ENCODE data around the gene TRPC4. TPM values are rescaled to one million over a fixed set of nuclear protein-coding genes. Genes with fewer than 3 reads are reported as not detected.

Gene TRPC4
- total and polyA plus RNA-seq, 2 donors (not counting 1 experiment from before 2014, with no cell fraction given) = not detected

GRCh38 chr13:37707739-37708500 lies 161.7 kb downstream of the TRPC4 start:
- Histone ChIP-seq H4K20me1 (ENCODE audit: control insufficient read depth, insufficient read depth, low read length, poor library complexity, severe bottlenecking) (no peaks in the 10 kb centered on the region), H3K27me3 (replicated peaks in 1 of 4; ENCODE audit: control extremely low read depth in 1 of 4, control insufficient read depth in 3 of 4, insufficient read depth in 4 of 4, low read length in 3 of 4) (no peaks in the 10 kb centered on the region), H3K4me2 (replicated peaks; ENCODE audit: low read depth, low read length, poor library complexity, severe bottlenecking) (no peak overlapping the region), H3K9me3 (ENCODE audit: control extremely low read depth in 1 of 3, control insufficient read depth in 2 of 3, insufficient read depth in 1 of 3, low read length in 2 of 3) (no peaks in the 10 kb centered on the region), H3K79me2 (ENCODE audit: control insufficient read depth, insufficient read depth, low read length) (no peaks in the 10 kb centered on the region), H3K27ac (ENCODE audit: low read length in 2 of 2) (no peak overlapping the region), H2AFZ (ENCODE audit: insufficient read depth, low read depth, low read length, poor library complexity, severe bottlenecking) (no peak overlapping the region), H3K9ac (ENCODE audit: low read length) (no peak overlapping the region), H3K4me3 (ENCODE audit: control extremely low read depth in 1 of 5, extremely low read depth in 1 of 5, insufficient read depth in 1 of 5, low read depth in 2 of 5, low read length in 4 of 5) (no peak overlapping the region), H3K4me1 (ENCODE audit: control insufficient read depth in 2 of 2, insufficient read depth in 2 of 2, low read length in 2 of 2) (no peaks in the 10 kb centered on the region), H3K36me3 (replicated peaks in 1 of 2; ENCODE audit: control extremely low read depth in 1 of 2, control insufficient read depth in 1 of 2, extremely low read depth in 1 of 2, insufficient read depth in 2 of 2, low read length in 1 of 2) (no peaks in the 10 kb centered on the region)
- ChIA-PET CTCF (no interaction called here), POLR2A (no interaction called here)
- intact Hi-C loops (cut with micrococcal nuclease) = no loop called here
- ATAC-seq (ENCODE audit: low read depth) (no peak), DNase-seq (no peak)
- H3K9me3 Mint-ChIP-seq (ENCODE audit: insufficient read depth) = no peaks in the 10 kb centered on the region
- no peak overlapping the region for H3K27ac Mint-ChIP-seq
- no peaks in the 10 kb centered on the region for H3K4me1 Mint-ChIP-seq
- no peaks in the 10 kb centered on the region for H3K27me3 Mint-ChIP-seq
- TF ChIP-seq CTCF (IDR thresholded peaks at IDR 0.05) (no peak), EZH2 (IDR thresholded peaks at IDR 0.05; ENCODE audit: borderline replicate concordance, insufficient read depth, low read depth, low read length, poor library complexity, severe bottlenecking) (no peak)
- WGBS (ENCODE audit: insufficient coverage) = no CpG with 5 or more reads among the region's 2 CpGs
- H3K4me3 Mint-ChIP-seq = no peak overlapping the region

- POLR2A ChIA-PET = no interaction called here
Observed at GRCh38 chr13:37706041-37706440, 163.5 kb downstream of the TRPC4 start.

More at GRCh38 chr13:37706041-37706440, 163.5 kb downstream of the TRPC4 start:
- ATAC-seq (ENCODE audit: low read depth) (no peak), DNase-seq (no peak)
- H3K4me1 Mint-ChIP-seq = no peaks in the 10 kb centered on the region
- intact Hi-C loops (cut with micrococcal nuclease) = no loop called here
- Histone ChIP-seq H3K4me3 (ENCODE audit: control extremely low read depth in 1 of 5, extremely low read depth in 1 of 5, insufficient read depth in 1 of 5, low read depth in 2 of 5, low read length in 4 of 5) (no peak overlapping the region), H3K4me2 (replicated peaks; ENCODE audit: low read depth, low read length, poor library complexity, severe bottlenecking) (no peak overlapping the region), H3K27ac (ENCODE audit: low read length in 2 of 2) (no peak overlapping the region), H3K9me3 (ENCODE audit: control extremely low read depth in 1 of 3, control insufficient read depth in 2 of 3, insufficient read depth in 1 of 3, low read length in 2 of 3) (no peaks in the 10 kb centered on the region), H3K27me3 (replicated peaks in 1 of 4; ENCODE audit: control extremely low read depth in 1 of 4, control insufficient read depth in 3 of 4, insufficient read depth in 4 of 4, low read length in 3 of 4) (no peaks in the 10 kb centered on the region), H2AFZ (ENCODE audit: insufficient read depth, low read depth, low read length, poor library complexity, severe bottlenecking) (no peak overlapping the region), H3K9ac (ENCODE audit: low read length) (no peak overlapping the region), H3K4me1 (ENCODE audit: control insufficient read depth in 2 of 2, insufficient read depth in 2 of 2, low read length in 2 of 2) (no peaks in the 10 kb centered on the region), H3K79me2 (ENCODE audit: control insufficient read depth, insufficient read depth, low read length) (no peaks in the 10 kb centered on the region), H3K36me3 (replicated peaks in 1 of 2; ENCODE audit: control extremely low read depth in 1 of 2, control insufficient read depth in 1 of 2, extremely low read depth in 1 of 2, insufficient read depth in 2 of 2, low read length in 1 of 2) (no peaks in the 10 kb centered on the region), H4K20me1 (ENCODE audit: control insufficient read depth, insufficient read depth, low read length, poor library complexity, severe bottlenecking) (no peaks in the 10 kb centered on the region)
- TF ChIP-seq CTCF (IDR thresholded peaks at IDR 0.05) = no peak
- TF ChIP-seq EZH2 (IDR thresholded peaks at IDR 0.05; ENCODE audit: borderline replicate concordance, insufficient read depth, low read depth, low read length, poor library complexity, severe bottlenecking) = no peak
- 100% methylated on average over 1 of the region's 2 CpGs for WGBS (ENCODE audit: insufficient coverage)
- no peak overlapping the region for H3K27ac Mint-ChIP-seq
- H3K27me3 Mint-ChIP-seq = no peaks in the 10 kb centered on the region
- CTCF ChIA-PET = no interaction called here
- no peak overlapping the region for H3K4me3 Mint-ChIP-seq
- no peaks in the 10 kb centered on the region for H3K9me3 Mint-ChIP-seq (ENCODE audit: insufficient read depth)
